Central memory CD8-positive, alpha-beta T cell (primary cell): Measurements from ENCODE around the gene PTH2.

Source experiments
- ATAC-seq: fragments of 150-1000 bp; cut with Tn5 transposase; replicated peaks from 2 replicates; pipeline ENCODE4 v1.10.0; 2022; ENCODE audit warnings: mild to moderate bottlenecking, moderate FRiP score, moderate number of reproducible peaks; ENCODE audit not compliant: poor library complexity, severe bottlenecking; ENCODE audit errors: extremely low read depth
- DNase-seq, 2 donors: peaks; one replicate each; pipeline ENCODE4 v3.0.0; 2021; ENCODE audit warnings: low spot score in 2 of 2
- H3K27ac Mint-ChIP-seq: one replicate; pipeline ENCODE4 v1.8.0; 2022; ENCODE audit warnings: low read depth, mild to moderate bottlenecking, moderate library complexity, mixed read lengths
- H3K27me3 Mint-ChIP-seq: one replicate; pipeline ENCODE4 v1.8.0; 2022; ENCODE audit warnings: mixed read lengths
- H3K36me3 Mint-ChIP-seq: one replicate; pipeline ENCODE4 v1.8.0; 2022; ENCODE audit warnings: mild to moderate bottlenecking, moderate library complexity, mixed read lengths; ENCODE audit not compliant: insufficient read depth
- H3K4me1 Mint-ChIP-seq: one replicate; pipeline ENCODE4 v1.8.0; 2022; ENCODE audit warnings: mixed read lengths
- H3K4me3 Mint-ChIP-seq: one replicate; pipeline ENCODE4 v1.8.0; 2022; ENCODE audit warnings: mild to moderate bottlenecking, moderate library complexity, mixed read lengths
- H3K9me3 Mint-ChIP-seq: one replicate; pipeline ENCODE4 v1.8.0; 2022; ENCODE audit warnings: mixed read lengths

Gene PTH2

GRCh38 chr19:49434907-49435583 is 11.8 kb upstream of the PTH2 start:
- ATAC-seq (no peak), DNase-seq (no peak)
- peaks cover 35% of the 10 kb centered on the region for H3K4me1 Mint-ChIP-seq
- H3K27ac Mint-ChIP-seq: peak overlapping the region; percentile 2
- no peaks in the 10 kb centered on the region for H3K9me3 Mint-ChIP-seq
- no peak overlapping the region for H3K4me3 Mint-ChIP-seq
- H3K27me3 Mint-ChIP-seq: peaks cover 95% of the 10 kb centered on the region
- H3K36me3 Mint-ChIP-seq: peaks cover 4% of the 10 kb centered on the region

DNA sequence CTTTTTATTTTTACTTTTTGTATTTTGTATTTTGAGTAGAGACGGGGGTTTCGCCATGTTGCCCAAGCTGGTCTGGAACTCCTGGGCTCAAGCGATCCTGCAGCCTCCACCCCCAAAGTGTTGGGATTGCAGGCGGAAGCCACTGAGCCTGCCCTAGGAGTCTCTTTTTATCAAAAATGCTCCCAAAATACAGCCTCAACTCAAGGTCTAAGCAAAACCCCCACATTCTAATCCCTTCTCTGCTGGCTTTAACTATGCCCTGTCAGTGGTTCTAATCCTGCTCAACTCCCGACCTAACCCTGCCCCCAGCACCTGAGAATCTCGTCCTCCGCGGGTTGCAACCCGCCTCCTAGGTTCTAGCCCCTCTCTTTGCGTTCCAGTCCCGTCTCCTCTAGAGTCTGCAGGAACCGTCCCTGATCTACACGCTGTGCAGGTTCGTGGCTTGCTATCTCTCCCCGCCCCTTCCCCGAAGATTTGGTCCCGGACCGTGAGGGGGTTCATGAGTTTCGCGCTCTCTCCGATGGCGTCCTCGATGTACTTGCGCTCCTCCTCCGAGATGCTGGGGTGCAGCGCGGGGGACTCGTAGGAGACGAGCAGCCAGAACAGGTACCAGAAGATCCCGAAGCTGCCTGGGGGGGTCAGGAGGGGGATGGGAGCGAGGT is 10.1 kb upstream of the PTH2 start:
- H3K9me3 Mint-ChIP-seq: no peaks in the 10 kb centered on the region
- H3K4me1 Mint-ChIP-seq: peaks cover 41% of the 10 kb centered on the region
- no peak overlapping the region for H3K4me3 Mint-ChIP-seq
- H3K36me3 Mint-ChIP-seq: peaks cover 4% of the 10 kb centered on the region
- DNase-seq (no peak), ATAC-seq (no peak)
- peaks cover 95% of the 10 kb centered on the region for H3K27me3 Mint-ChIP-seq
- H3K27ac Mint-ChIP-seq: no peak overlapping the region

GRCh38 chr19:49432141-49433073 is 9.2 kb upstream of the PTH2 start:
- Mint-ChIP-seq H3K36me3 (peaks cover 3% of the 10 kb centered on the region), H3K9me3 (no peaks in the 10 kb centered on the region), H3K27ac (no peak overlapping the region), H3K4me1 (peaks cover 47% of the 10 kb centered on the region), H3K27me3 (peaks cover 95% of the 10 kb centered on the region), H3K4me3 (peak overlapping the region; percentile 34)
- no peak for DNase-seq
- ATAC-seq: no peak

DNA sequence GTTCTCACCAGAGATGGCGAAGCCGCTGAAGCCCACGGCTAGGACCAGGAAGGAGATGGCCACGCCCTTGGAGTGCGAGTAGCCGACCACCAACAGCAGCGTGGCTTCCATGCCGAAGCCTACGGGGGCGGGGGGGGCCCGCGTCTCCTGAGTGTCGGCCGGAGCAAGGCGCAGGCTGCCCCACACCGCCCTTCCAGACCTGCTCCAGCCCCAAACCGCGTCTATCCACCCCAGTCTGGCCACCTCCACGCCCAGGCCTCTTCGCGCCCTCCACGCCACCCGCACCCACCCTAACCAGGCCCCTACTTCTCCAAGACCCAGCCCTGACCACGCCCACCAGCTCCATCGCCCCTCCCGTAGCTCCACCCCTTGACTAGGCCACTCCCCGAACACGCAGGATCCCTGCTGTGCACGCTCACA is 8.1 kb upstream of the PTH2 start:
- Mint-ChIP-seq H3K4me1 (peaks cover 50% of the 10 kb centered on the region), H3K36me3 (peaks cover 3% of the 10 kb centered on the region), H3K27ac (no peak overlapping the region), H3K27me3 (peaks cover 95% of the 10 kb centered on the region), H3K9me3 (no peaks in the 10 kb centered on the region), H3K4me3 (no peak overlapping the region)
- DNase-seq (no peak), ATAC-seq (no peak)

- Mint-ChIP-seq H3K27ac (no peak overlapping the region), H3K9me3 (no peaks in the 10 kb centered on the region), H3K36me3 (peaks cover 3% of the 10 kb centered on the region), H3K4me1 (peaks cover 50% of the 10 kb centered on the region), H3K4me3 (no peak overlapping the region), H3K27me3 (peaks cover 95% of the 10 kb centered on the region)
- no peak for DNase-seq
- ATAC-seq: no peak
Measured at GRCh38 chr19:49430678-49431329, 7.6 kb upstream of the PTH2 start.

- H3K4me3 Mint-ChIP-seq: no peak overlapping the region
- peaks cover 54% of the 10 kb centered on the region for H3K4me1 Mint-ChIP-seq
- H3K27me3 Mint-ChIP-seq: peaks cover 95% of the 10 kb centered on the region
- H3K27ac Mint-ChIP-seq: no peak overlapping the region
- DNase-seq: no peak
- no peaks in the 10 kb centered on the region for H3K9me3 Mint-ChIP-seq
- peaks cover 3% of the 10 kb centered on the region for H3K36me3 Mint-ChIP-seq
- no peak for ATAC-seq
Measured at GRCh38 chr19:49430172-49430677, 7.0 kb upstream of the PTH2 start.

GRCh38 chr19:49428547-49429451 is 5.6 kb upstream of the PTH2 start:
- H3K36me3 Mint-ChIP-seq: peaks cover 4% of the 10 kb centered on the region
- peak overlapping the region; percentile 53 for H3K4me3 Mint-ChIP-seq
- no peak for ATAC-seq
- DNase-seq: no peak
- H3K4me1 Mint-ChIP-seq: peaks cover 58% of the 10 kb centered on the region
- H3K9me3 Mint-ChIP-seq: no peaks in the 10 kb centered on the region
- H3K27me3 Mint-ChIP-seq: peaks cover 100% of the 10 kb centered on the region
- no peak overlapping the region for H3K27ac Mint-ChIP-seq

GRCh38 chr19:49427855-49428546 is 4.8 kb upstream of the PTH2 start:
- Mint-ChIP-seq H3K4me3 (peak overlapping the region; percentile 53), H3K27ac (no peak overlapping the region), H3K27me3 (peaks cover 100% of the 10 kb centered on the region), H3K4me1 (peaks cover 61% of the 10 kb centered on the region), H3K36me3 (peaks cover 5% of the 10 kb centered on the region), H3K9me3 (no peaks in the 10 kb centered on the region)
- ATAC-seq (no peak), DNase-seq (no peak)

DNA sequence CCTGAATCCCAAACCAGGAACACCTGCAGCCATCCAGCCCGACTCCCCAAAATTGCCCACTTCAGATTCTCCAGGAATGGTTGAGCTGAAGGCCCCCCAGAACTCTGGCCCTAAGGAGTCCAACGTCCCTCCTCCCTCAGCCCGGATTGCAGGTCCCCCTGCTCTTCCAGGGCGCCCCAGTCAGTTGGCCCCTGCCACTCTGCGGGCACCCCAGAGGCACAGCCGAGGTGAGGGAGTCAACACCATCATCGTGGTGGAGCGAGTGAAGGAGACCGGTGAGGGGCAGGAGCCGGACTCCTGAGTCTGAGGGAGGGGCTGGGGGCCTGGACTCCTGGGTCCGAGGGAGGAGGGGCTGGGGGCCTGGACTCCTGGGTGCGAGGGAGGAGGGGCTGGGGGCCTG is 4.1 kb upstream of the PTH2 start:
- H3K27ac Mint-ChIP-seq: no peak overlapping the region
- peaks cover 4% of the 10 kb centered on the region for H3K36me3 Mint-ChIP-seq
- H3K9me3 Mint-ChIP-seq: no peaks in the 10 kb centered on the region
- H3K4me1 Mint-ChIP-seq: peaks cover 62% of the 10 kb centered on the region
- DNase-seq (no peak), ATAC-seq (no peak)
- H3K4me3 Mint-ChIP-seq: peak overlapping the region; percentile 53
- peaks cover 100% of the 10 kb centered on the region for H3K27me3 Mint-ChIP-seq

GRCh38 chr19:49425922-49426592 is 2.8 kb upstream of the PTH2 start:
- peaks cover 2% of the 10 kb centered on the region for H3K36me3 Mint-ChIP-seq
- no peak overlapping the region for H3K27ac Mint-ChIP-seq
- H3K4me3 Mint-ChIP-seq: peak overlapping the region; percentile 53
- no peak for DNase-seq
- H3K4me1 Mint-ChIP-seq: peaks cover 68% of the 10 kb centered on the region
- no peaks in the 10 kb centered on the region for H3K9me3 Mint-ChIP-seq
- ATAC-seq: no peak
- peaks cover 100% of the 10 kb centered on the region for H3K27me3 Mint-ChIP-seq

GRCh38 chr19:49425178-49425577 is 1.9 kb upstream of the PTH2 start, which contains the start of gene GFY:
Gene GFY, plus strand, starts transcription at chr19:49425388. Its CDS starts 1,043 bp downstream, at chr19:49426431.
- H3K4me3 Mint-ChIP-seq: peak within 1 kb of the TSS; percentile 53
- peaks cover 62% of the 10 kb centered on the region for H3K4me1 Mint-ChIP-seq
- H3K9me3 Mint-ChIP-seq: no peaks in the 10 kb centered on the region

More at GRCh38 chr19:49425178-49425577, 1.9 kb upstream of the PTH2 start, which contains the start of gene GFY:
- peaks cover 2% of the 10 kb centered on the region for H3K36me3 Mint-ChIP-seq
- H3K27ac Mint-ChIP-seq: no peak within 1 kb of the TSS
- DNase-seq: no peak
- peaks cover 100% of the 10 kb centered on the region for H3K27me3 Mint-ChIP-seq
- no peak for ATAC-seq
